Endodermal cell (in vitro differentiated cells): ENCODE results near the gene SLC2A1. TPM values are rescaled to one million over a fixed set of nuclear protein-coding genes. Genes with fewer than 3 reads are reported as not detected.

Experiments used
- DNase-seq: peaks from one replicate; pipeline ENCODE4 v3.0.0-alpha.2; 2017
- H3K27ac ChIP-seq: 2 replicates; pipeline ENCODE4 v1.5.1; 2013; ENCODE audit warnings: mild to moderate bottlenecking, low read depth, low read length, moderate library complexity
- H3K27me3 ChIP-seq: 2 replicates; pipeline ENCODE4 v1.6.1; 2013; ENCODE audit warnings: mild to moderate bottlenecking, low read length, moderate library complexity; ENCODE audit not compliant: insufficient read depth, control insufficient read depth, poor library complexity, severe bottlenecking
- H3K36me3 ChIP-seq: 2 replicates; pipeline ENCODE4 v1.7.0; 2013; ENCODE audit warnings: mild to moderate bottlenecking, low read length, moderate library complexity; ENCODE audit not compliant: control insufficient read depth, insufficient read depth
- H3K4me1 ChIP-seq: one replicate; pipeline ENCODE4 v1.7.0; 2013; ENCODE audit warnings: low read length; ENCODE audit not compliant: control insufficient read depth, insufficient read depth
- H3K4me3 ChIP-seq: 2 replicates; pipeline ENCODE4 v1.5.1; 2013; ENCODE audit warnings: mild to moderate bottlenecking, low read length, moderate library complexity
- H3K9ac ChIP-seq: 2 replicates; pipeline ENCODE4 v1.6.1; 2013; ENCODE audit warnings: mild to moderate bottlenecking, low read length, moderate library complexity; ENCODE audit not compliant: poor library complexity, severe bottlenecking; ENCODE audit errors: extremely low read depth
- H3K9me3 ChIP-seq: 2 replicates; pipeline ENCODE4 v1.6.1; 2013; ENCODE audit warnings: mild to moderate bottlenecking, low read length, moderate library complexity; ENCODE audit not compliant: control insufficient read depth
- H3K27ac Mint-ChIP-seq: 2 replicates; pipeline ENCODE4 v1.8.0; 2020; ENCODE audit warnings: mixed read lengths
- H3K27me3 Mint-ChIP-seq: 2 replicates; pipeline ENCODE4 v1.8.0; 2021; ENCODE audit warnings: mild to moderate bottlenecking, mixed read lengths; ENCODE audit not compliant: insufficient read depth
- H3K36me3 Mint-ChIP-seq: 2 replicates; pipeline ENCODE4 v1.8.0; 2020; ENCODE audit warnings: low read depth, mixed read lengths
- H3K4me1 Mint-ChIP-seq: 2 replicates; pipeline ENCODE4 v1.8.0; 2020; ENCODE audit warnings: mixed read lengths
- H3K4me3 Mint-ChIP-seq: 2 replicates; pipeline ENCODE4 v1.8.0; 2020; ENCODE audit warnings: mild to moderate bottlenecking, moderate library complexity, mixed read lengths
- H3K9me3 Mint-ChIP-seq: 2 replicates; pipeline ENCODE4 v1.8.0; 2020; ENCODE audit warnings: mild to moderate bottlenecking, mixed read lengths
- CTCF ChIP-seq: fragments of 200-600 bp; sonication (generic); conservative IDR thresholded peaks from 2 replicates; pipeline ENCODE4 v1.5.0; 2021; ENCODE audit warnings: antibody characterized with exemption, mild to moderate bottlenecking
- WGBS, 2 experiments: methylation state at CpG; one replicate each; pipeline versions ENCODE4 v1.1.5 to v1.1.7; 2013; ENCODE audit warnings: missing lambda C conversion rate in 2 of 2, mixed read lengths in 1 of 2; ENCODE audit not compliant: insufficient coverage in 1 of 2, insufficient read length in 1 of 2; 5-methylcytosine and 5-hydroxymethylcytosine counted together
- total RNA-seq, 2 donors: library from RNA; stranded (reverse); fragmentation: NEBNext Ultra II Directional in 1 of 2; extraction: Animal tissue kit (Norgen Biotek cat#: 25700) in 1 of 2; gene quantifications; 2 replicates in 1 of 2; 3 replicates in 1 of 2; pipeline ENCODE4 v1.2.1, GENCODE V29; 2021

SLC2A1 gene
- total RNA-seq, 2 donors from 2014 or later, result 42.5 to 69.7 TPM

- H3K4me3 Mint-ChIP-seq, result no peak overlapping the region
- H3K27me3 Mint-ChIP-seq, result peaks cover 2% of the 10 kb centered on the region
- no peak overlapping the region for H3K27ac Mint-ChIP-seq
- no peak overlapping the region for H3K9ac ChIP-seq
- TF ChIP-seq CTCF, result no peak
- no peaks in the 10 kb centered on the region for H3K36me3 ChIP-seq
- H3K9me3 ChIP-seq, result no peaks in the 10 kb centered on the region
- H3K36me3 Mint-ChIP-seq, result peaks cover 1% of the 10 kb centered on the region
- H3K4me1 Mint-ChIP-seq, result no peaks in the 10 kb centered on the region
- no peak overlapping the region for H3K4me3 ChIP-seq
- DNase-seq, result no peak
- H3K27ac ChIP-seq, result no peak overlapping the region
- H3K4me1 ChIP-seq, result no peaks in the 10 kb centered on the region
- H3K9me3 Mint-ChIP-seq, result no peaks in the 10 kb centered on the region
- no peaks in the 10 kb centered on the region for H3K27me3 ChIP-seq
Measured at GRCh38 chr1:42999308-42999707, 40.6 kb upstream of the SLC2A1 start.

GRCh38 chr1:42998386-42998785, 39.7 kb upstream of the SLC2A1 start:
- peaks cover 2% of the 10 kb centered on the region for H3K27me3 Mint-ChIP-seq
- Histone ChIP-seq H3K4me3 (no peak overlapping the region), H3K27ac (no peak overlapping the region), H3K9ac (no peak overlapping the region), H3K4me1 (no peaks in the 10 kb centered on the region), H3K36me3 (no peaks in the 10 kb centered on the region), H3K27me3 (no peaks in the 10 kb centered on the region), H3K9me3 (no peaks in the 10 kb centered on the region)
- no peak for TF ChIP-seq CTCF
- H3K27ac Mint-ChIP-seq, result no peak overlapping the region
- no peak for DNase-seq
- 95 to 96% methylated on average over 2 of the region's 2 CpGs for whole genome bisulfite sequencing, 2 experiments
- H3K4me3 Mint-ChIP-seq, result no peak overlapping the region
- H3K36me3 Mint-ChIP-seq, result peaks cover 1% of the 10 kb centered on the region
- peaks cover 3% of the 10 kb centered on the region for H3K4me1 Mint-ChIP-seq
- no peaks in the 10 kb centered on the region for H3K9me3 Mint-ChIP-seq

GRCh38 chr1:42996384-42996970, 37.8 kb upstream of the SLC2A1 start:
- peaks cover 13% of the 10 kb centered on the region for H3K4me1 Mint-ChIP-seq
- Histone ChIP-seq H3K4me1 (no peaks in the 10 kb centered on the region), H3K9ac (no peak overlapping the region), H3K36me3 (no peaks in the 10 kb centered on the region), H3K4me3 (no peak overlapping the region), H3K27ac (no peak overlapping the region), H3K27me3 (no peaks in the 10 kb centered on the region), H3K9me3 (no peaks in the 10 kb centered on the region)
- peaks cover 1% of the 10 kb centered on the region for H3K36me3 Mint-ChIP-seq
- TF ChIP-seq CTCF, result no peak
- no peaks in the 10 kb centered on the region for H3K9me3 Mint-ChIP-seq
- H3K27me3 Mint-ChIP-seq, result no peaks in the 10 kb centered on the region
- no peak overlapping the region for H3K27ac Mint-ChIP-seq
- DNase-seq, result no peak
- WGBS, 2 experiments, result 88 to 100% methylated on average over 1 to 6 of the region's 6 CpGs
- H3K4me3 Mint-ChIP-seq, result no peak overlapping the region
